Measurements from ENCODE around the gene ITPRIPL1.

Gene ITPRIPL1

GRCh38 chr2:96296925-96297324 lies 28.2 kb upstream of the ITPRIPL1 start:
- no peak for DNase-seq (ENCODE audit: low read depth)
- TF ChIP-seq MYC (IDR thresholded peaks at IDR 0.05; ENCODE audit: low read depth, low read length) = no peak
- TF ChIP-seq, protein P1, sequence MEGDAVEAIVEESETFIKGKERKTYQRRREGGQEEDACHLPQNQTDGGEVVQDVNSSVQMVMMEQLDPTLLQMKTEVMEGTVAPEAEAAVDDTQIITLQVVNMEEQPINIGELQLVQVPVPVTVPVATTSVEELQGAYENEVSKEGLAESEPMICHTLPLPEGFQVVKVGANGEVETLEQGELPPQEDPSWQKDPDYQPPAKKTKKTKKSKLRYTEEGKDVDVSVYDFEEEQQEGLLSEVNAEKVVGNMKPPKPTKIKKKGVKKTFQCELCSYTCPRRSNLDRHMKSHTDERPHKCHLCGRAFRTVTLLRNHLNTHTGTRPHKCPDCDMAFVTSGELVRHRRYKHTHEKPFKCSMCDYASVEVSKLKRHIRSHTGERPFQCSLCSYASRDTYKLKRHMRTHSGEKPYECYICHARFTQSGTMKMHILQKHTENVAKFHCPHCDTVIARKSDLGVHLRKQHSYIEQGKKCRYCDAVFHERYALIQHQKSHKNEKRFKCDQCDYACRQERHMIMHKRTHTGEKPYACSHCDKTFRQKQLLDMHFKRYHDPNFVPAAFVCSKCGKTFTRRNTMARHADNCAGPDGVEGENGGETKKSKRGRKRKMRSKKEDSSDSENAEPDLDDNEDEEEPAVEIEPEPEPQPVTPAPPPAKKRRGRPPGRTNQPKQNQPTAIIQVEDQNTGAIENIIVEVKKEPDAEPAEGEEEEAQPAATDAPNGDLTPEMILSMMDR (IDR thresholded peaks at IDR 0.05; ENCODE audit: low read depth, low read length) = no peak
- TF ChIP-seq POLR2A (IDR thresholded peaks at IDR 0.05; ENCODE audit: extremely low read depth, insufficient read length) = no peak
- no peak for TF ChIP-seq MAX (IDR thresholded peaks at IDR 0.05; ENCODE audit: low read depth, low read length)
- no peak overlapping the region for H3K4me3 ChIP-seq (ENCODE audit: low read depth, low read length)

GRCh38 chr2:96301865-96302264 lies 23.3 kb upstream of the ITPRIPL1 start:
- no peak for DNase-seq (ENCODE audit: low read depth)
- TF ChIP-seq, protein P1 (IDR thresholded peaks at IDR 0.05; ENCODE audit: low read depth, low read length) = no peak
- TF ChIP-seq MYC (IDR thresholded peaks at IDR 0.05; ENCODE audit: low read depth, low read length) (no peak), POLR2A (IDR thresholded peaks at IDR 0.05; ENCODE audit: extremely low read depth, insufficient read length) (no peak), MAX (IDR thresholded peaks at IDR 0.05; ENCODE audit: low read depth, low read length) (no peak)
- no peak overlapping the region for H3K4me3 ChIP-seq (ENCODE audit: low read depth, low read length)

DNA sequence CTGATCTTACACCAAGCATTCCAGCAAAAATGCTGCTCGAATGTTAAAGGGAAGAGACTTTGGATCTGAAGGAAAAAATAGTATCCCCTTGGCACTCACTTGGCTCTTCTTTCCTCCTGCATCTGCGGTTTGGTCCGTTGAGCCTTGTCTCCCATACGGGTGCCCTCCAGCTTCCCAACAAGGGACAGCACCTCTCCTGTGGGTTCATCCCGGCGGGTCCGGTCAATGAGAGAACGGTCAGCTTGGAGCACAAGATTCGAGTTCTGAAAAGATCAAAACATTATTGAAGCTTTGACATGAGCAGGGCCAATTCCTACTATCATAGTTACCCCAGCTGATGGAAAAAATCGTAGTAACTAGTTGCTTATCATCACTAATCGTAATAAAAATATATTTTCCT lies 20.5 kb upstream of the ITPRIPL1 start:
- DNase-seq (ENCODE audit: low read depth) = no peak
- H3K4me3 ChIP-seq (ENCODE audit: low read depth, low read length) = peak overlapping the region; percentile 76
- TF ChIP-seq POLR2A (IDR thresholded peaks at IDR 0.05; ENCODE audit: extremely low read depth, insufficient read length) = no peak
- no peak for TF ChIP-seq MAX (IDR thresholded peaks at IDR 0.05; ENCODE audit: low read depth, low read length)

DNA sequence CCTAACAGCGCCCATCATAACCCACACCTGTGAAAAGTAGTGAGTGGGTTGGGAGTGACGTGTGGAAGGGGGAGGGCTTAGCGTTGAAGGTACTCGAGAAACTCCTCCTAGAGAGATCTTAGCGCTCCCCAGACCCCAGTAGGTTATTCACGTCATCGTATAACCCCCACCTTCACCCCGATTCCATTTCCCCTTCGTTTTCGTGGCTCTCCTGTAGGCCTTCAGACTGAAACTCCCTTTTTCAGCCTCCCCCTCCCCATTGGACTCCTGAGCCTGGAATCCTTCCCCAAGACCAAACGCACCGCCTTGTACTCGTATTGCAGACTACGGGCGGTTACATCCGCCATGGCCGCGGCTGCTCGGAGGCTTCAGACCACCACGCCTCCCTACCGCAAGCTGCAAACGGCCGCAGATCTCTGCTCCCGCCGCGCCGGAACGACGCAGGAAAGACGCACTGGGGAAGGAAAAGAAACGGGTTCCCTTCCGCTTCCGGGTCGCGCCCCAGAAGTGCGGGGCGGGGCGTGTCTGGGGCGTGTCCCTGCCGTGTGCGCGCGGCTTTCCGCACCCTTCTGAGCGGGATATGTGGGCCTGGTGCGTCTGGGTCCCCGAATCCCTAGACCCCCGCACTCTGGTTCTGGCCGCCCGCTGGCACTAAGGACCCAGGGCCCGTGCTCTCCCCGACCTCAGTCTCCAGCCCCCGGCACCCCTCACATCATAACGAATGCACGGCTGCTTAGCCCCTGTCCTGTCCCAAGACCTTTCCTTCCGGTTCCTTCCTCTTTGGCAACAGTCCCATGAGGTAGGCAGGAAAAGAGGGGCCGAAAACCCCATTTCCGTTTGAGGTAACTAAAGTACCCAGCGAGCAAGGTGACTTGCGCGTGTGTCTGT lies 19.8 kb upstream of the ITPRIPL1 start, which contains the start of gene SNRNP200:
Gene SNRNP200 (minus strand): TSS at position 456 of the 888 bp plus-strand sequence. CDS start 109 bp downstream, at position 347.
- TF ChIP-seq MAX (IDR thresholded peaks at IDR 0.05; ENCODE audit: low read depth, low read length) = peak; percentile 45; the same call in 1 of the 2 replicates
- TF ChIP-seq, protein P1 (IDR thresholded peaks at IDR 0.05; ENCODE audit: low read depth, low read length) = no peak
- peak; percentile 82 for TF ChIP-seq POLR2A (IDR thresholded peaks at IDR 0.05; ENCODE audit: extremely low read depth, insufficient read length)
- peak; percentile 72; the same call in 1 of the 2 replicates for TF ChIP-seq MYC (IDR thresholded peaks at IDR 0.05; ENCODE audit: low read depth, low read length)
- H3K4me3 ChIP-seq (ENCODE audit: low read depth, low read length) = peak within 1 kb of the TSS; percentile 76
- DNase-seq (ENCODE audit: low read depth) = peak; percentile 96

DNA sequence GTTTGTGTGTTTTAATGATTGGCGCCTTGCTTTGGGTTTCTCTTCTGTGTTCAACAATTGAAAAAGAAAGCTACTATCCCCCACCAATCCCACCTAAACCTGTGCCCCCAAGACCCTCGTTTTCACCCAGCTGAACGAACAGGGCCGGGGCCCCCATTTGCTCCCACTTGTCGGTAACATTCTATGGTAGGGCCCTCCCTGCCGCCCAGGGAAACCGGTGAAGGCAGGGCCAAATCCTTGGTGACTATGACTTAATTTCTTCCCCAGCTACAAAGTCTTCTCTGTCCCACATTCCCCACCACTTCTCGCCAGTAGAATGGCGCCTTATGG lies 19.2 kb upstream of the ITPRIPL1 start:
- no peak for DNase-seq (ENCODE audit: low read depth)
- H3K4me3 ChIP-seq (ENCODE audit: low read depth, low read length) = peak overlapping the region; percentile 76
- TF ChIP-seq MAX (IDR thresholded peaks at IDR 0.05; ENCODE audit: low read depth, low read length) = no peak

DNA sequence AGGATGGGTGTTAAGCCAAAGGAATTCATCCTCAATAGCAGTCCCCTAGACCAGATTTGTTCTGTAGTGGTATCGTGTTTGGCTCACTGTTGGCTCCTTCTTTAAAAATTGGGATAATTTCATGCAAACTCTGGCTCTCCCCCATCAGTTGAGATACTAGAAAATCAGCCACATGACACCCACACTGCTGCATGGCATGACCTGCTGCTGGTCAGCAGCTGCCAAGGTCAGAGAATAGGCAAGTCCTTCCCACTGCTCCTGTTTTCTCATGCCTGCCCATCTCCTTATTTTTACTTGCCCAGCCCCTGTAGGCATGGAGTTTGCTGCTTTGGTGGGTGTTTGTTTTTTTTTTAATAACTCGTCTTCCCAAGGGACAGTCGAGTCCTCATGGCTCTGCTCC lies 18.7 kb upstream of the ITPRIPL1 start:
- TF ChIP-seq MAX (IDR thresholded peaks at IDR 0.05; ENCODE audit: low read depth, low read length) = no peak
- TF ChIP-seq POLR2A (IDR thresholded peaks at IDR 0.05; ENCODE audit: extremely low read depth, insufficient read length) = no peak
- TF ChIP-seq, protein P1 (IDR thresholded peaks at IDR 0.05; ENCODE audit: low read depth, low read length) = no peak
- TF ChIP-seq MYC (IDR thresholded peaks at IDR 0.05; ENCODE audit: low read depth, low read length) = no peak
- peak; percentile 35 for DNase-seq (ENCODE audit: low read depth)
- peak overlapping the region; percentile 76 for H3K4me3 ChIP-seq (ENCODE audit: low read depth, low read length)

All from NB4 (cell line).